Measurements from ENCODE around the gene APC2.

DNA sequence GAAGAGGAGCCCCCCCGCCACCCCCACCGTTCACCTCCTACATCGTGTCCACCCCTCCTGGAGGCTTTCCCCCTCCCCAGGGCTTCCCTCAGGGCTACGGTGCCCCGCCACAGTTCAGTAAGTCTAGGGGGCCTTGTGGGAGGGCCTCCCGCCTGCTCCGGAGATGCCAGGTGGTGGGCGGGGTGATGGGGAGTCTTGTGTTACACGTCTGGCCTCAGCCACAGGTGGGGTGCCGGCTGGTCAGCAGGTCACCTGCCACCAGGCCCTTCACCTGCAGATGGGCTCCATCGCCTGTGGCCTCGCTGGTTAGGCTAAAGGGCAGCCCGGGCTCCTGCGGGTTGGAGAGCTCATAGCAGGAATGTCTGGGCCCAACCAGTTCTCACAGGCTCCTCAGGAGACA is 19.7 kb upstream of the APC2 start:
- TF ChIP-seq POLR2AphosphoS5 (IDR thresholded peaks at IDR 0.05) = no peak
- TF ChIP-seq, protein P1, sequence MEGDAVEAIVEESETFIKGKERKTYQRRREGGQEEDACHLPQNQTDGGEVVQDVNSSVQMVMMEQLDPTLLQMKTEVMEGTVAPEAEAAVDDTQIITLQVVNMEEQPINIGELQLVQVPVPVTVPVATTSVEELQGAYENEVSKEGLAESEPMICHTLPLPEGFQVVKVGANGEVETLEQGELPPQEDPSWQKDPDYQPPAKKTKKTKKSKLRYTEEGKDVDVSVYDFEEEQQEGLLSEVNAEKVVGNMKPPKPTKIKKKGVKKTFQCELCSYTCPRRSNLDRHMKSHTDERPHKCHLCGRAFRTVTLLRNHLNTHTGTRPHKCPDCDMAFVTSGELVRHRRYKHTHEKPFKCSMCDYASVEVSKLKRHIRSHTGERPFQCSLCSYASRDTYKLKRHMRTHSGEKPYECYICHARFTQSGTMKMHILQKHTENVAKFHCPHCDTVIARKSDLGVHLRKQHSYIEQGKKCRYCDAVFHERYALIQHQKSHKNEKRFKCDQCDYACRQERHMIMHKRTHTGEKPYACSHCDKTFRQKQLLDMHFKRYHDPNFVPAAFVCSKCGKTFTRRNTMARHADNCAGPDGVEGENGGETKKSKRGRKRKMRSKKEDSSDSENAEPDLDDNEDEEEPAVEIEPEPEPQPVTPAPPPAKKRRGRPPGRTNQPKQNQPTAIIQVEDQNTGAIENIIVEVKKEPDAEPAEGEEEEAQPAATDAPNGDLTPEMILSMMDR (IDR thresholded peaks at IDR 0.05) = no peak

Data from prostate gland (tissue), 2 donors.